Spleen (tissue), 7 donors: ENCODE results near the gene EML6.

Experiments
- POLR2A ChIP-seq, 3 donors: fragments of 450-650 bp; IDR thresholded peaks; one replicate each; pipeline ENCODE4 v1.5.1; 2017; ENCODE audit warnings: antibody characterized with exemption in 3 of 3, mild to moderate bottlenecking in 1 of 3
- POLR2AphosphoS5 ChIP-seq, 3 donors: sonication (generic); formaldehyde crosslinking; IDR thresholded peaks; one replicate each; pipeline ENCODE4 v1.5.1; 2017; ENCODE audit warnings: antibody characterized with exemption in 3 of 3
- TF ChIP-seq, protein P1 (sequence below), 11 experiments: fragments of 200-600 bp in 7 of 11; fragments of 450-650 bp in 4 of 11; sonication (generic) in 4 of 11; IDR thresholded peaks in 8 of 11; conservative IDR thresholded peaks in 3 of 11; 1 replicate in 7 of 11; 2 replicates in 4 of 11; pipeline versions ENCODE4 v1.4.0 to v1.8.0; 2016 to 2021; ENCODE audit warnings: antibody characterized with exemption in 11 of 11, inconsistent platforms in 4 of 11, mild to moderate bottlenecking in 1 of 11
- donor health status: DM: no; HTN: no; CAD: no; lungs with moderate emphysema.
- donor health status: DM: no; HTN: no; CAD: no.
- donor health status: DM: no; HTN: no; CAD: no.

DNA sequence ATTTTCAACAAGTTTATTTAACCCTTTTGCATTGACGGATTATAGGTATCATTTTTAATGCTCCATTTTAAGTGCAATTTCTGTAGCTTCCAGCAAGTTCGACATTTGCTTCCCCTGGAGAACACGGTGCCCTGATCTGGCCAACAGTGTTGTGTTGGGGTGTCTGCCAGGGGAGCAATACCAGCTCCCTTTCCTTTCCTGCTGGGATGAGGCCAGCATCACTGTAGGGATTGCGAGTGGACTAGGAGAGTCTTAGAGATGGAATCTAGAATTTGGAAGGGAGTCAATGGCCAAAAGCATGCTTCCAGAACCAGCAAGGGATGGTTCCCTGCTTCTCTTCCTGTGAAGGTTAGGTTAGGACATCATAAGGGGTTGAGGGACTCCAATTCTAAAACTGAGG lies 191.6 kb downstream of the EML6 start:
- TF ChIP-seq, protein P1, sequence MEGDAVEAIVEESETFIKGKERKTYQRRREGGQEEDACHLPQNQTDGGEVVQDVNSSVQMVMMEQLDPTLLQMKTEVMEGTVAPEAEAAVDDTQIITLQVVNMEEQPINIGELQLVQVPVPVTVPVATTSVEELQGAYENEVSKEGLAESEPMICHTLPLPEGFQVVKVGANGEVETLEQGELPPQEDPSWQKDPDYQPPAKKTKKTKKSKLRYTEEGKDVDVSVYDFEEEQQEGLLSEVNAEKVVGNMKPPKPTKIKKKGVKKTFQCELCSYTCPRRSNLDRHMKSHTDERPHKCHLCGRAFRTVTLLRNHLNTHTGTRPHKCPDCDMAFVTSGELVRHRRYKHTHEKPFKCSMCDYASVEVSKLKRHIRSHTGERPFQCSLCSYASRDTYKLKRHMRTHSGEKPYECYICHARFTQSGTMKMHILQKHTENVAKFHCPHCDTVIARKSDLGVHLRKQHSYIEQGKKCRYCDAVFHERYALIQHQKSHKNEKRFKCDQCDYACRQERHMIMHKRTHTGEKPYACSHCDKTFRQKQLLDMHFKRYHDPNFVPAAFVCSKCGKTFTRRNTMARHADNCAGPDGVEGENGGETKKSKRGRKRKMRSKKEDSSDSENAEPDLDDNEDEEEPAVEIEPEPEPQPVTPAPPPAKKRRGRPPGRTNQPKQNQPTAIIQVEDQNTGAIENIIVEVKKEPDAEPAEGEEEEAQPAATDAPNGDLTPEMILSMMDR (IDR thresholded peaks at IDR 0.05 in 8 of 11, conservative IDR thresholded peaks at IDR 0.05 in 3 of 11), result no peak
- TF ChIP-seq POLR2A (IDR thresholded peaks at IDR 0.05) (no peak), POLR2AphosphoS5 (IDR thresholded peaks at IDR 0.05) (no peak)
